Thyroid gland (tissue), 4 donors: ENCODE measurements around the gene LAMA2. TPM values are rescaled to one million over a fixed set of nuclear protein-coding genes. Genes with fewer than 3 reads are reported as not detected.

Source experiments
- DNase-seq, 2 donors: peaks; one replicate each; pipeline ENCODE4 v3.0.0-alpha.2; 2019
- H3K27ac ChIP-seq, 3 donors: fragments of 200-600 bp; sonication (generic); 1 replicate in 2 of 3; 2 replicates in 1 of 3; pipeline ENCODE4 v1.5.1; 2016 to 2019; ENCODE audit warnings: mild to moderate bottlenecking in 1 of 3, moderate library complexity in 1 of 3
- H3K27me3 ChIP-seq: fragments of 200-600 bp; sonication (generic); one replicate; pipeline ENCODE4 v1.5.1; 2019
- H3K36me3 ChIP-seq, 2 donors: fragments of 200-600 bp; sonication (generic); one replicate each; pipeline ENCODE4 v1.5.1; 2016 to 2019
- H3K4me1 ChIP-seq, 2 donors: fragments of 200-600 bp; sonication (generic); one replicate each; pipeline ENCODE4 v1.5.1; 2017 to 2019
- H3K4me3 ChIP-seq, 3 donors: fragments of 200-600 bp; sonication (generic); replicated peaks in 1 of 3; 1 replicate in 2 of 3; 2 replicates in 1 of 3; pipeline ENCODE4 v1.5.1; 2016; ENCODE audit warnings: mild to moderate bottlenecking in 1 of 3
- H3K9me3 ChIP-seq: fragments of 200-600 bp; sonication (generic); one replicate; pipeline ENCODE4 v1.5.1; 2017
- CTCF ChIP-seq, 6 experiments: fragments of 200-600 bp in 3 of 6; fragments of 450-650 bp in 3 of 6; sonication (generic) in 3 of 6; IDR thresholded peaks; one replicate each; pipeline ENCODE4 v1.5.1; 2016 to 2019; ENCODE audit warnings: antibody characterized with exemption in 6 of 6, mild to moderate bottlenecking in 2 of 6, inconsistent platforms in 1 of 6, moderate library complexity in 1 of 6
- POLR2A ChIP-seq, 2 donors: fragments of 450-650 bp; IDR thresholded peaks; one replicate each; pipeline ENCODE4 v1.6.1; 2017; ENCODE audit warnings: antibody characterized with exemption in 2 of 2, mild to moderate bottlenecking in 2 of 2, moderate library complexity in 1 of 2
- WGBS, 2 donors: methylation state at CpG; one replicate each; pipeline ENCODE4 v1.1.5; 2017; 5-methylcytosine and 5-hydroxymethylcytosine counted together
- intact Hi-C: fragments of 100-400 bp; cut with DNase I; formaldehyde crosslinking; loops from one replicate; pipeline ENCODE4 v1.15.1; 2023
- total RNA-seq, 4 donors: library from RNA; depleted of rRNA; stranded (reverse); fragments of >200 nt; gene quantifications; one replicate each; pipeline ENCODE4 v1.2.3, GENCODE V29; 2016

The LAMA2 gene
- total RNA-seq, 4 donors from 2014 or later: 41.4 to 117 (median 78.9) TPM

- no peaks in the 10 kb centered on the region for H3K36me3 ChIP-seq
- intact Hi-C loops: no loop called here
- no peak for DNase-seq
- H3K4me3 ChIP-seq: no peak overlapping the region
- H3K4me1 ChIP-seq: no peaks in the 10 kb centered on the region
- WGBS, 2 donors: 96 to 98% methylated on average over 1 of the region's 1 CpG
- H3K9me3 ChIP-seq: no peaks in the 10 kb centered on the region
- TF ChIP-seq POLR2A (IDR thresholded peaks at IDR 0.05) (no peak), CTCF (IDR thresholded peaks at IDR 0.05) (no peak)
- no peaks in the 10 kb centered on the region for H3K27me3 ChIP-seq
- H3K27ac ChIP-seq: no peak overlapping the region
Observed at GRCh38 chr6:129089357-129089756, 206.4 kb downstream of the LAMA2 start.

- TF ChIP-seq POLR2A (IDR thresholded peaks at IDR 0.05) (no peak), CTCF (IDR thresholded peaks at IDR 0.05) (no peak)
- Histone ChIP-seq H3K27ac (no peak overlapping the region), H3K9me3 (no peaks in the 10 kb centered on the region), H3K4me1 (no peaks in the 10 kb centered on the region), H3K4me3 (no peak overlapping the region), H3K36me3 (no peaks in the 10 kb centered on the region), H3K27me3 (no peaks in the 10 kb centered on the region)
- intact Hi-C loops: no loop called here
- no peak for DNase-seq
- WGBS, 2 donors: 61 to 66% methylated on average over 3 of the region's 3 CpGs
Observed at GRCh38 chr6:129094147-129094546, 211.2 kb downstream of the LAMA2 start.

GRCh38 chr6:129096651-129097290 is 213.8 kb downstream of the LAMA2 start:
- no peak for TF ChIP-seq POLR2A (IDR thresholded peaks at IDR 0.05)
- TF ChIP-seq CTCF (IDR thresholded peaks at IDR 0.05): no peak
- Histone ChIP-seq H3K36me3 (no peaks in the 10 kb centered on the region), H3K27ac (no peak overlapping the region), H3K27me3 (no peaks in the 10 kb centered on the region), H3K9me3 (no peaks in the 10 kb centered on the region), H3K4me3 (no peak overlapping the region), H3K4me1 (no peaks in the 10 kb centered on the region)
- DNase-seq: no peak
- WGBS, 2 donors: 86 to 89% methylated on average over 3 of the region's 3 CpGs
- intact Hi-C loops: no loop called here

GRCh38 chr6:129098061-129098553 is 215.2 kb downstream of the LAMA2 start:
- no peaks in the 10 kb centered on the region for H3K9me3 ChIP-seq
- intact Hi-C loops: no loop called here
- no peaks in the 10 kb centered on the region for H3K27me3 ChIP-seq
- no peak for DNase-seq
- H3K27ac ChIP-seq: no peak overlapping the region
- WGBS, 2 donors: 93 to 94% methylated on average over 9 of the region's 9 CpGs
- TF ChIP-seq CTCF (IDR thresholded peaks at IDR 0.05): no peak
- TF ChIP-seq POLR2A (IDR thresholded peaks at IDR 0.05): no peak
- H3K4me3 ChIP-seq: no peak overlapping the region
- H3K36me3 ChIP-seq: no peaks in the 10 kb centered on the region
- H3K4me1 ChIP-seq: no peaks in the 10 kb centered on the region

- DNase-seq: no peak
- Histone ChIP-seq H3K4me3 (no peak overlapping the region), H3K4me1 (no peaks in the 10 kb centered on the region), H3K27me3 (no peaks in the 10 kb centered on the region), H3K27ac (no peak overlapping the region), H3K36me3 (no peaks in the 10 kb centered on the region), H3K9me3 (no peaks in the 10 kb centered on the region)
- intact Hi-C loops: no loop called here
- TF ChIP-seq POLR2A (IDR thresholded peaks at IDR 0.05): no peak
Observed at GRCh38 chr6:129099696-129100095, 216.8 kb downstream of the LAMA2 start.
